ENCODE measurements around the gene JAG2.

- TF ChIP-seq POLR2A (IDR thresholded peaks at IDR 0.05; ENCODE audit: low read length) (no peak), GATA1 (IDR thresholded peaks at IDR 0.05; ENCODE audit: low read depth, low read length) (no peak)
Observed at GRCh38 chr14:105091054-105091516, 77.5 kb downstream of the JAG2 start.

All from erythroblast (primary cell).